GM10847 (cell line): Measurements from ENCODE around the gene CCL3.
"Not testable (repeated sequence)": the region's sequence is repeated elsewhere in the genome, so short reads cannot be mapped to it uniquely, and the experiment has no call there.

Experiments
- POLR2A ChIP-seq: IDR thresholded peaks from 2 replicates; pipeline ENCODE4 v1.6.1; 2011; ENCODE audit not compliant: insufficient read length; ENCODE audit errors: extremely low read depth

The CCL3 gene

DNA sequence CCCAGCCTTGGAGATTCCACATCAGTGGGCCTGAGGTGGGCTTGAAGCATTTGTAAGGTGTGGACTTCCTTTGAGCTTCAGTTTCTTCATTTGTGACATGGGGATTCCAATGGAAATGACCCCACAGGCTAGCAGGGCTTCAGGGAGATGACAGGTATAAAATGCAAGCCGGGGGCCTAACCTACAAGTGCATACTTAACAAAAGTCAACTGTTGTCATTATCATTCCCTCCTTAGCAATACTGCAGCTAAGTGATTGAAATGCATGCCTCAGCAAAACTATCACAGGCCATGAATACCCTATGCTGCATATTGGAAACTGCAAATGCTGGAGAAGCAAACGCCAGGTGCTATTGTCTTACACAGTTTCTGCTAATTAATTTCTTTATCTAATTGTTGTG is 33.5 kb upstream of the CCL3 start:
- no peak for TF ChIP-seq POLR2A

DNA sequence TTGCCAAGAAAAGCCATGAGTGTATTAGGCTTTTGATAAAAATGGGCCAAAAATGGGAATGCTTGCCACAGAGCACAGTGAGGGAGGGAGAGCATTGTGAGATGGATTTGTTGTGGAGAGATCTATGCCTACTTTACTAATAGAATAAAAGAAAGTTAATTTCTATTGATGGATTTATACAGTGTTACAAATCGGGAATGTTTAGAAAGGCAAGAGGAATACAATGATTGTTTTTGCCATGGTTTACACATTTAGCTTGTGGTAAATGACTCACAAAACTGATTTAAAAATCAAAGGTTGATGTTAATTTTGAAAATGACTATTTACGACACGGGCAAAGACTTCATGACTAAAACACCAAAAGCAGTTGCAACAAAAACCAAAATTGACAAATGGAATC is 30.3 kb upstream of the CCL3 start:
- TF ChIP-seq POLR2A = no peak

DNA sequence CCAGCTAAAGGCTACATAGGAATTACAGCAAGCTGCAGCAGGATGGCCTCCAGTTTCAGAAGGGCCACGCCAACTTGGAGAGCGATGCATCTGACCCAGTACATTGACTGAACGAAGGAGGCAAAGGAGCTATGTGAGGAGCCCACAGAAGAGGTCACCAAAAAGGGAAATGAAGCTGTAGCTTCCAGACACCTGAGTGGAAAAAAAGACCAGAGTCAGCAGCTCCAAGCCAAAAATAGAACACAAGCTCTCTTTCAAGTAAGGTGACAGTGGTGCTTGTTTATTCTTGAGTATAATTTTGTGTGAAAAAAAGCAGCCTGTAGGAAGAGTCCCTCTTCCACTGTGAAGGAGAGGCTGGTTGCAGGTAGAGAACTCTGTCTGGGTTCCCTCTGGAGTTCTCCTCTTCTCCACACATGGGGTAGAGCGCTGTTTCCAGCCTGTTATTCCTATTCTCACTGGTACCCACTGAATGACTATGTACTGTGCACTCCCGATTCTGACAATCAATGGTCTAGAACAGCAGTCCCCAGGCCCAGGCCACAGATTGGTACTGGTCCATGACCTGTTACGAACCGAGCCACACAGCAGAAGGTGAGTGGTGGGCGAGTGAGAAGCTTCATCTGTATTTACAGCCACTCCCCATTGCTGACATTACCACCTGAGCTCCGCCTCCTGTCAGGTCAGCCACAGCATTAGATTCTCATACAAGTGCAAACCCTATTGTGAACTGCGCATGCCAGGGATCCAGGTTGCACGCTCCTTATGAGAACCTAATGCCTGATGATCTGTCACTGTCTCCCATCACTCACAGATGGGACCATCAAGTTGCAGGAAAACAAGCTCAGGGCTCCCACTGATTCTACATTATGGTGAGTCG is 28.8 kb upstream of the CCL3 start:
- TF ChIP-seq POLR2A = no peak

DNA sequence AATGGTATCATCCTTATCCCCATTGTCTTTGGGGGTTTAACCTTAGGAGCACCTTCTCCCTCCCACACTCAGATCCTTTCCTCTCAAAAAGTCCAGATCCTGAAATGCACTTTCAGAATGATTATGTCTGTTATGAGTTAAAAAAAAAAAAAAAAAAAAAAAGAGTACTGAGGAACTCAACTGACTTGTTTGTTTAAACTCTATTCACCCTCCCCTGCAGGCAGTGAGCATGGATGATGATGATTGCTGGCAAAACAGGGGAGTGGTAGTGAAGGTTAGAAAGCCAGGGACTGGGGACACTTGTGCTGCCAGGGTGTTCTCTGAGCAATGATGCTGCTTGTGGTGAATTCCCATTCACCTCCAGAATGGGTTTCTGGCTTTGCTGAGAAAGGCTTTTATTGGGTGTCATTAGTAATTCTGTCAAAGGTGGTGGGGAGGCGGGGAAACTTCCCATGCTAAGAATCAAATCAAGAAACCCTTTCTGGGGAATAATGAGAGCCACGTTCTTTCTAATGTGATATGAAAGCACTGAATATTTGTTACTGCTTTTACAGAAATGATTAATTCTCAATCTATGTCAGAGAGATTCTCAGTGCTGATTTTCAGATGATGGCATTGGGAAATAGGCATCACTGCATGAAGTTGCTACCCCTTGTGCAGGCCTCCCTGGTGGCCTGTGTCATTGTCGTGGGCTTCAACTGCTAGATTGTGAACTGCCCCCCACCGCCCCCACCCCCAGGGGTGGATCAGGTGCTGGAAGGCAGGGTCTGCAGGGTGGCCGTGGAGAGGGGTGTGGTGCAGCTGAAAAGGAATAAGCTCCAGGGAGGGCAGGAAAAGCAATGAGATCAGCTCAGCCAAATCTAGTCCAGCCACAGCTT is 27.8 kb upstream of the CCL3 start:
- TF ChIP-seq POLR2A = no peak

DNA sequence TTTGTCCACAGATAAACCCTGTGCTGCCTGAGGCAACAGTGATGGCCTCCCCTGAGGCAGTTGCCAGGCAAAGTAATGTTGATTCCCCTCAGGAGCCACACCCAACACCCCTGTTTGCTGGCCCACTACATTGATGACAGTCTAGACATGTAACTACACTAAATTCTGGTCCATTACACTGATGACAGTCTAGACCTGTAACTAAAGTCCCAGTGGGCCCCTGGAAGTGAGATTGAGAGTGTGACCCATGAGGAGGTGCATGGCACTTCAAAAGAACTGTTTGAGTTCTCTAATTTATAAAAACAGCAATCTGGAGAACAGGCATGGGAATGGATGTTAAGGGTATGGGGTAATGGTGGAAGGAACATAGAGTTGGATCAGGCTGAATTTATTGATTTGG is 22.6 kb upstream of the CCL3 start:
- no peak for TF ChIP-seq POLR2A

DNA sequence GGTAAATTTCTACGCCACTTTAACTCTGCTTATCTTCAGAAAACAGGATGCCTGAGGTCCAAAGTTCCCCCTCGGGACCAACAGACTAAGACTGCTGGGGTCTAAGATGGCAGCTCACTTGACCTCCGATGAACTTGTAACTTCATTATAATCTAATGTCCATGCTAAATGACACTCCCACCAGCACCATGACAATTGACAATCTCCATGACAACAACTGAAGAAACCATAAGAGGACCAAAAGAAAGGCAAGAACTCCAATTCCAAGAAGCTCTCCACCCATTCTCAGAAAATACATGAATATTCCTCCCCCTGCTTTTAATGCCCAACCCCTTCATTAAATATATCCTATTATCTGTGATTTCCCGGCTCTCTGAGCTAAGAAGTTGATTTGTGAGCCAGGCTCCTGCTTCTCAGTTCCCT is 21.1 kb upstream of the CCL3 start:
- no peak for TF ChIP-seq POLR2A

DNA sequence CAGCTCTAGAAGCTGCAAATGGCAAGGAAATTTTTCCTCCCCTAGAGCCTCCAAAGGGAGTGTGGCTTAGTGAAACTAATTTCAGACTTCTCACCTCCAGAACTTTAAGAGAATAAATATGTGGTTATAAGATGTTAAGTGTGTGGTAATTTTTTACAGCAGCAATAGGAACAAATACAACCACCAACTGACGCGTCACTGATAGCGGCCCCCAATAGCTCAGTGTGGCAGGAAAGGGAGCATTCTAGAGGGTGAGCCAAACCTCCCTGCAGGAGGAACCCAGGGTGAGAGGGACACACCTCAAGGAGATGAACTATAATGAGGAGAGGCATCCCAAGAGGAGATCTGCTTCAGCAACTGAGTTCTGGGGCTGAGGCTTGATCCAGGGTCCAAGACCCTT is 17.7 kb upstream of the CCL3 start:
- TF ChIP-seq POLR2A = no peak

DNA sequence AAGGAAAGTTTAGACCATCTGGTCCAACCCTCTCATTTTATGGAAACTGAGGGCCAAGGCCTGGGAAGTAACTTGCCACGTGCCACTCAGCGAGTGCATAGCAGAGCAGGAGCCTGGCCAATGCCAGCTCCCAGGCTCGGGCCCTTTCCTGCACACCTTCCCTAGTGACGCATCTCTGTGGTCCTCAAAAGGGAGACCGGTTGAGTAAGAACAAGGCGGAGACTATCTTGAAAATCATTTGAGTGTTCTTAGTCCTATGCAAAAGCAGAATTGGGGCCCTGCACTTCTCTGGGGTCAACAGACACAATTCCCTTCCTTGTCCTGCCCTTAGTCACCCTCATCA is 16.5 kb upstream of the CCL3 start:
- TF ChIP-seq POLR2A = no peak

DNA sequence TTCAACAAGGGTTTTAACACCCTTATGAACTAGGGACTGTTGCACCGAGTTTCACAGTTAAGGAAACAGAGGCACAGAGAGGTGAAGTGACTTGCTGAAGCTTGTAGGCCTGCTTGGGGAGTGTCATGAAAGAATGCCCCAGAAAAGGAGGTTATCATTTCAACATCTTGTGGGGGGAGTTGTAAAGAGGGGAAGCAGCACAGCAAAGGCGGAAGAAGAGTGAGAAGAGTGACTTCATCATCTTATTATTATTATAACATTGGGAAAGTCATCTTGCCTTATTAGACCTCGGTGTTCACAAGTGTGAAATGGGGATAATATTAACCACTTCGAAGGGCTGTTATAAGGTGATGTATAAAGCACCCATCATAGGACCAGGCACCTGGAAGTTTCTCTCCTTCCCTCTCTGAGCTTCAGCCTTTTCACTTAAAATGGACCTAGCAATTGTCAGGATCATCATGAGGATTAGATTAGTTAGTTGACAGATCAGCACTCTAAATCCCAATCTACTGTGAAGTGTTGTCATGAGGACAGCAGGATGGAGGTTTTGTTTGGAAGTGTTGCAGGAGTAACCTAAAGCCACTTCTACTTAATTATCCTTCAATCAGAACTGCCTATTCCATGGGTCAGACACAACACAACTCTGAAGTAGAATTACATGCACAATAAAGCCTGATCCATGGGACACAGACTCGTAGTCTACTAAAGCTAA is 16.0 kb upstream of the CCL3 start:
- TF ChIP-seq POLR2A = no peak

DNA sequence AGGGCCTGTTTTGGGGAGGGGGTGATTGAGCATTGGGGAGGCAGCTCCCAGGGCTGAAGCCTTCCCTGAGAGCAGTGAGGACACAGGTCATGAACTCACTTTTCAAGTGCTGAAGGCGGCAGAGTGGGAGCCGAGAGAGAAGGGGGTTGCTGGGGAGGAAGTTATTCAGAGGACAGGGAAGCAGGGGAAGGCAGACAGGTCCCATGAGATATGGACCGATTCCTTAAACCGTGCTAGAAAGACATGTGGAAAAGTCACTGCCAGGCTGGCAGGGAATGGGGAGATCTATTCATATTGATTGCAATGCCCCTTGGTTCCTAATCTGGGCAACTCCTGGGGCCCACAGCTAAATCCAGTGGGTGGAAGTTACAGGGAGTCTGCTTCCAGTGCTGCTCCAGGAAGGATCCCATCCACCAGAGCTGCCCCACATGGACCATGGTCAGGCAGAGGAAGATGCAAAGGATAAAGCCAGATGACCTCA is 14.8 kb upstream of the CCL3 start:
- TF ChIP-seq POLR2A = no peak

DNA sequence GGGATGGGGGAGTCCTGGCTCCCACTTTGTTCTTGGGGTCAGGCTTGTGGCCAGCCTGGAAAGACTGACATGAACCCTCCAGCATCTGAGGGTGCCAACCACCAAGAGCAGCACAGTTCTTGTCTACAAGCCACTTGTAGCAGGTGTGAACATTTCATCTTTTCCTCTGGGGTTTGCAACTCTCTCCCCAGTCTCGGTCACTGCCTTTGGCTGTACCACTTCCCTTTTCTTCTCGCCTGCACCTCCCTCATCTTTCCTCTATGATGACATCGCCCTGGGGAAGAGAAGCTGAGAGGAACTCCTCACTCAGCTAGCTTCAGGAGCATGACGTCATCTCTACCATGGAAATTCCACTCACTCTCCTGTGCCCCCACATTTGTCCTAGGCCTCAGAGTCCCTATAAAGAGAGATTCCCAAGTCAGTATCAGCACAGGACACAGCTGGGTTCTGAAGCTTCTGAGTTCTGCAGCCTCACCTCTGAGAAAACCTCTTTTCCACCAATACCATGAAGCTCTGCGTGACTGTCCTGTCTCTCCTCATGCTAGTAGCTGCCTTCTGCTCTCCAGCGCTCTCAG is 13.5 kb upstream of the CCL3 start, which contains the start of gene CCL4:
Gene CCL4 (plus strand): TSS at position 427 of the 575 bp plus-strand sequence. CDS start 79 bp downstream, at position 506.
- TF ChIP-seq POLR2A = not testable (repeated sequence)

DNA sequence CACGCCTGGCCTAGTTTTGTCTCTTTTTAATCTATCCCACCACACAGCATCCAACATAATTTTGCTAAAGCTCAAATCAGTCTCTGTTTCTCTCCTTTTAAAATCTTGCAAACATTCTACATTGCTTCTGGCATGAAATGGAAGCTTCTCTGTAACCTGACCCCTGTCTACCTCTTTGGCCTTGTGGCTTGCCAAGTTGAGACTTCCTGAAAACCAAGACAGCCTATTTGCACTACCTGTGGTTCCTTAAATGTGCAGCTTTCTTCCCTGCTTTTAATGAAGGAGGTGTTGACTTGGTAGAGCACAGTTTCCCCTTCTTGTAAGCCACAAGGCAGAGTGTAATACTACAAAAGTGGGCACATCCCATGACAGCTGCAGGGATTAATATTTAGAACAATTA is 6.0 kb upstream of the CCL3 start:
- no peak for TF ChIP-seq POLR2A

DNA sequence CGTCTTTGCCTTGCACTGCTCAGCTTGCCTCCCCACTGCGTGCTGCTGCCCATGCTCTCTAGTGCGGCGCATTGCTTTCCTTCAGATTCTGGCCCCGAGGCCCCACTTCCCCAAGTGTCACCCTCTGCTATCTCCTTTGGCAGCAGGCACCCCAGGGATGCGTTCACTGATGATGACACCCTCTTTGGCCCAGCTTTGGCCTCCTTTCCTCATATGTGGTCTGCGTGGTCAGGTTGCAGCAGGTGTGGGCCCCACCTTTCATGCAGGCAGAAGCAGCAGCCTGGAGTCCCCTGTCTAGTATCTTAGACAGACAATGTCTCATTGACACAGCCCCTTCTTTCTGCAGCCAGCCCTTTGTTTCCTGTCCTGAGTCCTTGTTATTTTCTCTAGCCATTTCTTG is 4.8 kb upstream of the CCL3 start:
- no peak for TF ChIP-seq POLR2A

DNA sequence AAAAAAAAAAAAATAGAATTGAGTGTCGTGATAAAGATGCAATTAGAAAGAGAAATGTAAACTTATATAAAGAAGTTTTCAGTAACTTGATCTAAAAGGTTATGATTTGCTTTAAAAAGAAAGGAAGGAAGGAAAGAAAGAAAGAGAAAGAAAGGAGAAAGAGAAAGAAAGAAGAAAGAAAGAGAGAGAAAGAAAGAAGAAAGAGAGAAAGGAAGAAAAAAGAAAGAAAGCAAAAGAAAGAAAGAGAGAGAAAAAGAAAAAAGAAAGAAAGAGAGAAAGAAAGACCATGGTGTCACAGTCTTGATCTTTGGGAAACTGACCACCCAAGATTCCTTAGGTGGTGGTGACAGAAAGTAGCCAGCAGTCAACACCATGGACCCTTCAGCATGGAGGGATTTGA is 4.3 kb upstream of the CCL3 start:
- no peak for TF ChIP-seq POLR2A

DNA sequence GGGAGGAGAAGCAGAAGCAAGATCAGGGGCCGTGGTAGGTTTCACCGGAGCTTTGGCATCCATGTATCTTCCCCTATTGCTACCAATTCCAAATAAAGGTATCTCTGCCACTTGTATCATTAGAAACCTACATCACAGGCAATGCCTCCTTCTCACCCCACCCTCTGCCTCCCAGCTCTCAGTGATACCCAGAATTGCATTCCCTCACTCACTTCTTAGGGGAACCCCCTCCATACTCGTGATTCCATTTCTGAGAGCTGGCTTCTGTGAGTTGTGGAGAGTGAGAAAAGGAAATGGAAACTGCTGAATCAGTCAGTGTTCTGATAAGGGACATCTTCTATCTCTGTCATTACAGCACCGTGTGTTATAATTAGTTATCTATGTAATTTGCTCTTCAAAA is 2.3 kb upstream of the CCL3 start:
- TF ChIP-seq POLR2A = no peak
